Calu3 (cell line): ENCODE data around the gene ADAMTS9. TPM values are rescaled to one million over a fixed set of nuclear protein-coding genes. Genes with fewer than 3 reads are reported as not detected.

Source experiments
- BruUV-seq: library from RNA; stranded (reverse); fragments of 400-500 nt; replicated peaks from 2 replicates; lab custom pipeline; 2021; lab: Mats Ljungman, UMichigan
- CTCF ChIA-PET: fragments of 300-600 bp; sonication (Branson Sonifier 250); formaldehyde crosslinking; loops from one replicate; lab custom pipeline; 2022; ENCODE audit warnings: antibody characterized with exemption; lab: Charles Lee
- DNase-seq: peaks from one replicate; pipeline ENCODE4 v3.0.0; 2022
- H3K27ac Mint-ChIP-seq: one replicate; pipeline ENCODE4 v1.8.0; 2022; ENCODE audit warnings: mixed read lengths; ENCODE audit not compliant: unreplicated experiment
- H3K27me3 Mint-ChIP-seq: one replicate; pipeline ENCODE4 v1.8.0; 2022; ENCODE audit warnings: mixed read lengths; ENCODE audit not compliant: unreplicated experiment
- H3K36me3 Mint-ChIP-seq: one replicate; pipeline ENCODE4 v1.8.0; 2022; ENCODE audit warnings: mild to moderate bottlenecking, moderate library complexity, mixed read lengths; ENCODE audit not compliant: insufficient read depth, unreplicated experiment
- H3K4me1 Mint-ChIP-seq: one replicate; pipeline ENCODE4 v1.8.0; 2022; ENCODE audit warnings: mild to moderate bottlenecking, low read depth, mixed read lengths; ENCODE audit not compliant: unreplicated experiment
- H3K4me3 Mint-ChIP-seq: one replicate; pipeline ENCODE4 v1.8.0; 2022; ENCODE audit warnings: mild to moderate bottlenecking, low read depth, moderate library complexity, mixed read lengths; ENCODE audit not compliant: unreplicated experiment
- H3K9me3 Mint-ChIP-seq: one replicate; pipeline ENCODE4 v1.8.0; 2022; ENCODE audit warnings: low read depth, mixed read lengths; ENCODE audit not compliant: unreplicated experiment
- intact Hi-C: fragments of 100-400 bp; cut with micrococcal nuclease; formaldehyde crosslinking; loops from one replicate; pipeline ENCODE4 v1.10.0; 2022; ENCODE audit not compliant: unreplicated experiment
- total RNA-seq: library from RNA; stranded (reverse); gene quantifications from 2 replicates; pipeline ENCODE4 v1.2.3, GENCODE V29; 2022
- TF ChIP-seq, protein P1 (sequence below): fragments of 200-600 bp; IDR thresholded peaks from one replicate; pipeline ENCODE4 v1.8.0; 2022; ENCODE audit warnings: antibody characterized with exemption; ENCODE audit not compliant: unreplicated experiment

ADAMTS9 gene
- total RNA-seq, 1 experiment from 2014 or later = 54.6 TPM

DNA sequence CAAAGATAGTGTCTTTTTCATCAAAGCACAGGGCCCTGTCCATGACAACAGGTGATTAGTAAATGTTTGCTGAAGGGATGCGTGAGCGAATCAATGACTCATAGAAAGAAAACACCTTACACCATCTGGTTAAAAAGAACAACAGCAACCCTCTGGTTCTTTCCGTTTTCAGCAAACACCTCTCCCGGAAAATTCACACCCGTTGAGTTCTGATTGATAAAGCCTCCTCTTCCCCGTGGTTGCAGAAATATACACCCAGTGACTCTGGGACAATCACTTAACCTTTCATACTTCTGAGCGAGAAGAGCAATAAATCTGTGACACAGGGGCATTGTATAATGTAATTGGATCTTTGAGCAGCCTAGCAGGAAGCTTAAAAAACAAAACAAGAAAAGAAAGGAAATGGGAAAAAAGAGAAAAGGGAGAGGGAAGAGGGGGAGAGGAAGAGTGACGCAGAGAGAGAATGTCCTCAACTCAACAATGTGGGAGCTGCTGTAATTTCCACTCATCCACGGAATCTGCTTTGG lies 37.6 kb downstream of the ADAMTS9 start:
- Mint-ChIP-seq H3K4me1 (peaks cover 17% of the 10 kb centered on the region), H3K27ac (peak overlapping the region; percentile 55), H3K9me3 (no peaks in the 10 kb centered on the region), H3K4me3 (no peak overlapping the region), H3K27me3 (no peaks in the 10 kb centered on the region), H3K36me3 (peaks cover 15% of the 10 kb centered on the region)
- BruUV-seq = no TSS peak
- TF ChIP-seq, protein P1, sequence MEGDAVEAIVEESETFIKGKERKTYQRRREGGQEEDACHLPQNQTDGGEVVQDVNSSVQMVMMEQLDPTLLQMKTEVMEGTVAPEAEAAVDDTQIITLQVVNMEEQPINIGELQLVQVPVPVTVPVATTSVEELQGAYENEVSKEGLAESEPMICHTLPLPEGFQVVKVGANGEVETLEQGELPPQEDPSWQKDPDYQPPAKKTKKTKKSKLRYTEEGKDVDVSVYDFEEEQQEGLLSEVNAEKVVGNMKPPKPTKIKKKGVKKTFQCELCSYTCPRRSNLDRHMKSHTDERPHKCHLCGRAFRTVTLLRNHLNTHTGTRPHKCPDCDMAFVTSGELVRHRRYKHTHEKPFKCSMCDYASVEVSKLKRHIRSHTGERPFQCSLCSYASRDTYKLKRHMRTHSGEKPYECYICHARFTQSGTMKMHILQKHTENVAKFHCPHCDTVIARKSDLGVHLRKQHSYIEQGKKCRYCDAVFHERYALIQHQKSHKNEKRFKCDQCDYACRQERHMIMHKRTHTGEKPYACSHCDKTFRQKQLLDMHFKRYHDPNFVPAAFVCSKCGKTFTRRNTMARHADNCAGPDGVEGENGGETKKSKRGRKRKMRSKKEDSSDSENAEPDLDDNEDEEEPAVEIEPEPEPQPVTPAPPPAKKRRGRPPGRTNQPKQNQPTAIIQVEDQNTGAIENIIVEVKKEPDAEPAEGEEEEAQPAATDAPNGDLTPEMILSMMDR = no peak
- no peak for DNase-seq
- intact Hi-C loops = no loop called here
- CTCF ChIA-PET = interaction anchor here (0.5 kb wide), 1 partner anchor 554 kb away, joined by 3 read pairs; no protein-coding TSS in a partner anchor

DNA sequence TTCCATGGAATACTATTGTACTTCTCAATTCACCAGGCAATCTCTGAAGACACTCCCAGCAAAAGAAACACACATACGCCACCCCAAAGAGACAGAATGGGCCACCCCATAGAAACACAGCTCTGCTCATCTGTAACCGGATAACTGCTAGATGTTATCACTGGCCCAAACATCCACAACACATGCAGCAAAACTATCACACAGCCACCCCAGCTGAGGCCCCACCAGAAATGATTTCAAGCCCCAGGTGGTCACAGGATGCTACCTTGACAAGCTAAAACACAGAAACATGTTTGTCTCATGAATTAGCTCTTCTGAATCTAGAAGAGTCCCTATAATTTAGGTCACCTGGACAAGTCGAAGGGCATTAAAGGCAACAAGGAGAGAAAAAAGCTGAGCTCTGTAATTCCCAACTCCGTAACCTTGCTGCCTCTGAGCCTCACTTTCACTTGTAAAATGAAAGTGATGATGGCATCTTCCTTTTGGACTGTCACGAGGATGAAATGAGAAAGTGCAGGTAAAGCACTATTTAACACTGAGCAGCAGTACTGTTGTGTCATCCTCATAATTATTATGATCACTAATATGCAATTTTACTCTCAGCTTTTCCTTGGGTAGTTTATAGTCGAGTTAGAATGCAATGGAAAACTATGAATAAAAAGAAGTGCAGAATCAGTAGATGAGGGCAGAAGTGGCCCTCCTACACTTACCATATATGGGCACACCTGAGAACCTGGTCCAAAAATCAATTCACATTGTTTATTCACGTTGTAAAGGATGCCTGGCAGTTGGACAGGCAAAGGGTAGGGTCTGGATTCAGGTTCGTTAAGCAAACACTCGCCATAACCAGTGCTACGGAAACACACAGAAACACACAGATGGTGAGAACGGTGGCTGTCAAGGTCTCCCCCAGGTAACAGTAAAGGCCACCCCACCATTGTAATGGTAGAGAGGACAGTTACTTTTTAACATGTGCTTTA lies 38.6 kb downstream of the ADAMTS9 start:
- no peaks in the 10 kb centered on the region for H3K27me3 Mint-ChIP-seq
- intact Hi-C loops = no loop called here
- H3K4me1 Mint-ChIP-seq = peaks cover 17% of the 10 kb centered on the region
- no peaks in the 10 kb centered on the region for H3K9me3 Mint-ChIP-seq
- CTCF ChIA-PET = no interaction called here
- H3K36me3 Mint-ChIP-seq = peaks cover 15% of the 10 kb centered on the region
- no peak overlapping the region for H3K4me3 Mint-ChIP-seq
- DNase-seq = no peak
- BruUV-seq = no TSS peak
- TF ChIP-seq, protein P1 = no peak
- no peak overlapping the region for H3K27ac Mint-ChIP-seq

DNA sequence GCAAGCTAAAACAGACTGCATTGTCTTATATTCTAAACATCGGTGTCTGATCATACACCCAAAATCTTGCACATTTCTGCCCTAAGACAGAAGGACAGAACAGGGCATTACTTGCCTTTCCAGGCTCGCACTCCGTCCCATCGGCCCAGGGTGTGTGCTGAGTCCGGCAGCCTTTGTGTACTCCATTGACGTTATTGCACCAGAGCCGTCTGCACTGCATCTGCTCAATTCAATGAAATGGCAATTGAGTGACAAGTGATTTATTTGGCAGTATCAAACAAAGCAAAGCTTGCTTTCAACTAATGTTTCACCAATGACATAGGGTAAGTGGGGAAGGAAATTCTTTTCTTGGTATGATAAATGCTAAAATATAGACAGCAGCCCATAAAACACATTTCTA lies 40.0 kb downstream of the ADAMTS9 start:
- intact Hi-C loops = no loop called here
- no peak overlapping the region for H3K27ac Mint-ChIP-seq
- TF ChIP-seq, protein P1 = no peak
- H3K36me3 Mint-ChIP-seq = peaks cover 15% of the 10 kb centered on the region
- H3K4me3 Mint-ChIP-seq = no peak overlapping the region
- CTCF ChIA-PET = no interaction called here
- BruUV-seq = no TSS peak
- no peaks in the 10 kb centered on the region for H3K27me3 Mint-ChIP-seq
- DNase-seq = no peak
- H3K9me3 Mint-ChIP-seq = no peaks in the 10 kb centered on the region
- H3K4me1 Mint-ChIP-seq = peaks cover 17% of the 10 kb centered on the region

DNA sequence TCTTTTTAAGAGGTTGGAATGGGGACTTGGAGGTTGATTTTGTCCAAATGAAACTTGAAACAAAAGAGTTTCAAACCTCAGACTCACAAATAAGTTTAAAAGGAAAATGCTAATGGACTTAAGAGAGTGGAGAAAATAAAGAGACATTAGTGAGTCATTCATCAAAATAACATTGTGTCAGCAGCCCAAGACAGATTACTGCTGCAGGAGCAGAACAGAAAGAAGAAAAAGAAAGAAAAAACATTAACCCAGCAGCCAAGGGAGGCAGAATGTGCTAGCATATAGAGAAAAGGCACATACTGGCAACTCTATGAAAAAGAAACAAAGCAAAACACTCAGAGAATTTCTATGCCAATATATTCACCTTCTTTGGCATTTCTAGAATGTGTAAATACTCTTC lies 42.6 kb downstream of the ADAMTS9 start:
- BruUV-seq = no TSS peak
- CTCF ChIA-PET = no interaction called here
- no peaks in the 10 kb centered on the region for H3K27me3 Mint-ChIP-seq
- DNase-seq = no peak
- no peaks in the 10 kb centered on the region for H3K9me3 Mint-ChIP-seq
- intact Hi-C loops = no loop called here
- no peak overlapping the region for H3K4me3 Mint-ChIP-seq
- TF ChIP-seq, protein P1 = no peak
- no peak overlapping the region for H3K27ac Mint-ChIP-seq
- H3K36me3 Mint-ChIP-seq = peaks cover 8% of the 10 kb centered on the region
- H3K4me1 Mint-ChIP-seq = peaks cover 5% of the 10 kb centered on the region
